ENCODE measurements around the gene INTS1. TPM values are rescaled to one million over a fixed set of nuclear protein-coding genes. Genes with fewer than 3 reads are reported as not detected.
A peak's percentile ranks its signal among the peaks of the same experiment; 100 is the strongest.

INTS1 gene
- total and polyA plus RNA-seq, 2 of the 4 experiments (the other 2 are of a cell fraction): 9.3 to 40.1 TPM

DNA sequence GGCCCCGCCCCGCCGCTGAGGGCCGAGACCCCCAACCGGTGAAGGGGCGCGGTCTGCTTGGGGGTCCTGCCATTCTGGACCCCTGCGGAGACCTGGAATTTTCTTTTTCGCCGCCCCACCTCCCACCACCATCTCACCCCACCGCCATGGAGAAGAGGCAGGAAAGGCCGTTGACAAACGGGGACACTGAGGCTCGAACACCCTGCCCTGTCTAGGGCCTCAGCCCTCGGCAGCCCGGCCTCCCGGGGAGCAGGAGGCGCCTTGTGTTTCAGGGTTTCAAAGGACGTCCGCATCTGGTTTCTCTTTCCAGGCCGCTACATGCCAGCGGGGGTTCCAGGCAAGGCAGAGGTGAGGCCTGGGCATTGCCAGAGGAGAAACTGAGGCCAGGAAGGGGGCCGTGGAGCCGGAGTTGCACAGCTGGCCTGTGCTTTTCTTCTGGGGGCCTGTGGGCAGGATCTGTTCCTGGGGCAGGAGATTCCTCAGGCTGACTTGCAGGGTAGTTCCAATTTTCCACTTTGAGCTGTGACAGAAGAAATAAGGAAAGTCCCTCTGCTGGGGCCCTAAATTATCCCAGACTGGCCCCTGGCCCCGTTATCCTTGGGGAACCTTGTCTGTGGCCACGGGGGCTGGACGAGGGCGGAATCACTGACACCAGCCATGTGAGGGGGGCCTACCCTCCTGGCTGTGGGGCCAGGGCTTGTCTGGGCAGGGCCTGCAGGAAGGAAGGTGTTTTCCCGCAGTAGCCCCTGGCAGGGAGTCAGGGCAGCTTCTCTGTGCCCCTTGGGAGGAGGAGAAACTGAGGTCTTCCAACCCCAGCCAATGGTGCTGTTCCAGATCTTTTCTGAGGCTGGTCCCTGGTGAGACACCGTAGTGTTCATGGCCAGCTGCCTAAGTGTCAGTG is 44.0 kb downstream of the INTS1 start (continued):
- TF ChIP-seq RFX5 (IDR thresholded peaks at IDR 0.05; ENCODE audit: low read depth, low read length): no peak
- TF ChIP-seq CHD1 (IDR thresholded peaks at IDR 0.05; ENCODE audit: low read depth, low read length): no peak
- TF ChIP-seq CEBPB (IDR thresholded peaks at IDR 0.05; ENCODE audit: low read depth, low read length): no peak

DNA sequence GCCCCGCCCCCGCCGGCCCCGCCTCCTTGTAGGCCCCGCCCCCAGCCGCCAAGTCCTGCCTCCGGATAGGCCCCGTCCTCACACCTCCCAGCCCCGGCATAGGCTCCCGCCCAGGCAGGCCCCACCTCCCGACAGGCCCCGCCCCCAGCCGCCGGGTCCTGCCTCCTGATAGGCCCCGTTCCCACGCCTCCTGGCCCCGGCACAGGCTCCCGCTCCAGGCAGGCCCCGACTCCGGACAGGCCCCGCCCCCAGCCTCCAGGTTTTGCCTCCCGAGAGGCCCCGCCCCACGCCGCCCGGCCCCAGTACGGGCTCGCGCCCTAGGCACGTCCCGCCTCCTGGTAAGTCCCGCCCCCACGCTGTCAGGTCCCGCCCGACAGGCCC is 44.7 kb downstream of the INTS1 start:
- ATAC-seq (ENCODE audit: low read depth) (peak; percentile 92), DNase-seq (peak; percentile 97)
- Histone ChIP-seq H2BK120ac (ENCODE audit: low read depth, low read length) (no peak overlapping the region), H3K14ac (replicated peaks; ENCODE audit: low read depth, low read length) (no peak overlapping the region), H4K8ac (ENCODE audit: low read depth in 2 of 2, low read length in 2 of 2) (peak overlapping the region in 1 of 2 experiments; percentile 85; a peak in 1 of 4 replicates), H2AFZ (replicated peaks; ENCODE audit: low read length, poor library complexity) (no peak overlapping the region), H2BK20ac (ENCODE audit: low read depth, low read length) (no peak overlapping the region), H3K4ac (ENCODE audit: low read depth, low read length) (no peak overlapping the region), H3K4me2 (ENCODE audit: low read depth, low read length) (no peak overlapping the region), H4K5ac (ENCODE audit: low read depth, low read length) (no peak overlapping the region), H3K23ac (ENCODE audit: low read depth, low read length) (no peak overlapping the region), H3K9me1 (ENCODE audit: insufficient read depth, low read length) (peaks cover 12% of the 10 kb centered on the region), H3K4me1 (ENCODE audit: control insufficient read depth, insufficient read depth, low read length) (peaks cover 35% of the 10 kb centered on the region), H3K27ac (ENCODE audit: insufficient read depth, low read length) (no peak overlapping the region), H3K27me3 (ENCODE audit: control insufficient read depth, insufficient read depth, low read length) (no peaks in the 10 kb centered on the region), H3K56ac (ENCODE audit: extremely low read depth, insufficient read depth, low read length) (no peak overlapping the region), H2BK15ac (ENCODE audit: low read depth, low read length) (no peak overlapping the region), H3K9ac (ENCODE audit: low read depth, low read length) (no peak overlapping the region), H4K20me1 (ENCODE audit: insufficient read depth, low read length) (peaks cover 31% of the 10 kb centered on the region), H2BK5ac (ENCODE audit: low read depth, low read length, poor library complexity, severe bottlenecking) (no peak overlapping the region), H3K36me3 (ENCODE audit: control insufficient read depth, insufficient read depth, low read length) (no peaks in the 10 kb centered on the region), H3K18ac (ENCODE audit: low read depth, low read length) (no peak overlapping the region), H2AK5ac (ENCODE audit: low read depth, low read length) (no peak overlapping the region), H2AK9ac (replicated peaks; ENCODE audit: low read depth, low read length, poor library complexity) (no peak overlapping the region), H3K79me1 (ENCODE audit: low read depth in 1 of 2, low read length in 2 of 2) (peaks cover 0 to 52% of the 10 kb centered on the region in 2 experiments; a peak in 3 of 4 replicates), H3K9me3 (ENCODE audit: control insufficient read depth, insufficient read depth, low read length) (no peaks in the 10 kb centered on the region), H3K4me3 (ENCODE audit: insufficient read depth, low read depth, low read length) (peak overlapping the region; percentile 79), H4K91ac (ENCODE audit: insufficient read depth, low read depth, low read length) (no peak overlapping the region)
- no TSS peak for BruUV-seq (replicated peaks)
- dilution Hi-C loops (cut with HindIII; ENCODE audit: low sequenced_read_pairs, unreplicated experiment): no loop called here
- in situ Hi-C loops (cut with MboI; ENCODE audit: low sequenced_read_pairs): no loop called here
- ChIA-PET POLR2A (ENCODE audit: unreplicated experiment) (interaction anchor here (0.6 kb wide), 1 partner anchor 299 kb away, joined by 5 read pairs; no protein-coding TSS in a partner anchor), CTCF (no interaction called here)
- WGBS, 2 experiments (ENCODE audit: extremely low coverage in 2 of 2, insufficient read length in 1 of 2): 0% methylated on average over 8 of the region's 35 CpGs; no CpG with 5 or more reads in 1 of the 2 experiments
- intact Hi-C loops (cut with micrococcal nuclease): no loop called here
- no peak for TF ChIP-seq MAFK (IDR thresholded peaks at IDR 0.05; ENCODE audit: low read depth, low read length)
- TF ChIP-seq, protein P1, sequence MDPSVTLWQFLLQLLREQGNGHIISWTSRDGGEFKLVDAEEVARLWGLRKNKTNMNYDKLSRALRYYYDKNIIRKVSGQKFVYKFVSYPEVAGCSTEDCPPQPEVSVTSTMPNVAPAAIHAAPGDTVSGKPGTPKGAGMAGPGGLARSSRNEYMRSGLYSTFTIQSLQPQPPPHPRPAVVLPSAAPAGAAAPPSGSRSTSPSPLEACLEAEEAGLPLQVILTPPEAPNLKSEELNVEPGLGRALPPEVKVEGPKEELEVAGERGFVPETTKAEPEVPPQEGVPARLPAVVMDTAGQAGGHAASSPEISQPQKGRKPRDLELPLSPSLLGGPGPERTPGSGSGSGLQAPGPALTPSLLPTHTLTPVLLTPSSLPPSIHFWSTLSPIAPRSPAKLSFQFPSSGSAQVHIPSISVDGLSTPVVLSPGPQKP (IDR thresholded peaks at IDR 0.05; ENCODE audit: borderline replicate concordance, low read depth, low read length): no peak
- TF ChIP-seq RFX5 (IDR thresholded peaks at IDR 0.05; ENCODE audit: low read depth, low read length): no peak
- TF ChIP-seq BHLHE40 (IDR thresholded peaks at IDR 0.05; ENCODE audit: low read depth, low read length): no peak
- no peak for TF ChIP-seq SMC3 (IDR thresholded peaks at IDR 0.05; ENCODE audit: low read depth, low read length)
- TF ChIP-seq MXI1 (IDR thresholded peaks at IDR 0.05; ENCODE audit: borderline replicate concordance, low read depth, low read length): no peak
- no peak for TF ChIP-seq MAZ (IDR thresholded peaks at IDR 0.05; ENCODE audit: borderline replicate concordance, low read depth, low read length)
- no peak for TF ChIP-seq CEBPB (IDR thresholded peaks at IDR 0.05; ENCODE audit: low read depth, low read length)
- no peak for TF ChIP-seq CHD1 (IDR thresholded peaks at IDR 0.05; ENCODE audit: low read depth, low read length)
- TF ChIP-seq, protein P2, sequence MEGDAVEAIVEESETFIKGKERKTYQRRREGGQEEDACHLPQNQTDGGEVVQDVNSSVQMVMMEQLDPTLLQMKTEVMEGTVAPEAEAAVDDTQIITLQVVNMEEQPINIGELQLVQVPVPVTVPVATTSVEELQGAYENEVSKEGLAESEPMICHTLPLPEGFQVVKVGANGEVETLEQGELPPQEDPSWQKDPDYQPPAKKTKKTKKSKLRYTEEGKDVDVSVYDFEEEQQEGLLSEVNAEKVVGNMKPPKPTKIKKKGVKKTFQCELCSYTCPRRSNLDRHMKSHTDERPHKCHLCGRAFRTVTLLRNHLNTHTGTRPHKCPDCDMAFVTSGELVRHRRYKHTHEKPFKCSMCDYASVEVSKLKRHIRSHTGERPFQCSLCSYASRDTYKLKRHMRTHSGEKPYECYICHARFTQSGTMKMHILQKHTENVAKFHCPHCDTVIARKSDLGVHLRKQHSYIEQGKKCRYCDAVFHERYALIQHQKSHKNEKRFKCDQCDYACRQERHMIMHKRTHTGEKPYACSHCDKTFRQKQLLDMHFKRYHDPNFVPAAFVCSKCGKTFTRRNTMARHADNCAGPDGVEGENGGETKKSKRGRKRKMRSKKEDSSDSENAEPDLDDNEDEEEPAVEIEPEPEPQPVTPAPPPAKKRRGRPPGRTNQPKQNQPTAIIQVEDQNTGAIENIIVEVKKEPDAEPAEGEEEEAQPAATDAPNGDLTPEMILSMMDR (conservative IDR thresholded peaks at IDR 0.05; ENCODE audit: low read depth, low read length): no peak
- TF ChIP-seq RAD21 (IDR thresholded peaks at IDR 0.05; ENCODE audit: low read length): no peak
- TF ChIP-seq NFE2L2 (IDR thresholded peaks at IDR 0.05; ENCODE audit: low read depth, low read length): no peak
- no peak for TF ChIP-seq FOS (IDR thresholded peaks at IDR 0.05; ENCODE audit: low read depth, low read length)
- TF ChIP-seq POLR2A (IDR thresholded peaks at IDR 0.05; ENCODE audit: low read depth, low read length): no peak

All from IMR-90 (cell line).